MG63 (cell line): ENCODE measurements around the gene KRTAP10-10. TPM values are rescaled to one million over a fixed set of nuclear protein-coding genes. Genes with fewer than 3 reads are reported as not detected.
"Not testable (repeated sequence)": the region's sequence is repeated elsewhere in the genome, so short reads cannot be mapped to it uniquely, and the experiment has no call there.

Experiments
- DNase-seq: peaks from one replicate; pipeline ENCODE4 v3.0.0-alpha.2; 2020
- H3K27me3 ChIP-seq: fragments of 250-450 bp; sonication (Bioruptor Pico); 2 replicates; pipeline ENCODE4 v1.5.1; 2020; ENCODE audit warnings: mild to moderate bottlenecking, moderate library complexity
- H3K36me3 ChIP-seq: fragments of 250-450 bp; sonication (Bioruptor Pico); 2 replicates; pipeline ENCODE4 v1.5.1; 2020; ENCODE audit warnings: mild to moderate bottlenecking, moderate library complexity
- H3K4me3 ChIP-seq: fragments of 250-450 bp; sonication (Bioruptor Pico); 2 replicates; pipeline ENCODE4 v1.5.1; 2020; ENCODE audit warnings: mild to moderate bottlenecking, moderate library complexity
- H3K9me3 ChIP-seq: fragments of 250-450 bp; sonication (Bioruptor Pico); 2 replicates; pipeline ENCODE4 v1.5.1; 2020; ENCODE audit warnings: mild to moderate bottlenecking, moderate library complexity
- total RNA-seq: library from RNA; depleted of rRNA; stranded (reverse); fragments of >200 nt; shearing (Covaris generic); gene quantifications from 2 replicates; pipeline ENCODE4 v1.2.3, GENCODE V29; 2014; ENCODE audit warnings: low replicate concordance; rRNA removed

KRTAP10-10 gene, protein sequence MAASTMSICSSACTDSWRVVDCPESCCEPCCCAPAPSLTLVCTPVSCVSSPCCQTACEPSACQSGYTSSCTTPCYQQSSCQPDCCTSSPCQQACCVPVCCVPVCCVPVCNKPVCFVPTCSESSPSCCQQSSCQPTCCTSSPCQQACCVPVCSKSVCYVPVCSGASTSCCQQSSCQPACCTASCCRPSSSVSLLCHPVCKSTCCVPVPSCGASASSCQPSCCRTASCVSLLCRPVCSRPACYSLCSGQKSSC
- not detected in 2 replicates for total RNA-seq

DNA sequence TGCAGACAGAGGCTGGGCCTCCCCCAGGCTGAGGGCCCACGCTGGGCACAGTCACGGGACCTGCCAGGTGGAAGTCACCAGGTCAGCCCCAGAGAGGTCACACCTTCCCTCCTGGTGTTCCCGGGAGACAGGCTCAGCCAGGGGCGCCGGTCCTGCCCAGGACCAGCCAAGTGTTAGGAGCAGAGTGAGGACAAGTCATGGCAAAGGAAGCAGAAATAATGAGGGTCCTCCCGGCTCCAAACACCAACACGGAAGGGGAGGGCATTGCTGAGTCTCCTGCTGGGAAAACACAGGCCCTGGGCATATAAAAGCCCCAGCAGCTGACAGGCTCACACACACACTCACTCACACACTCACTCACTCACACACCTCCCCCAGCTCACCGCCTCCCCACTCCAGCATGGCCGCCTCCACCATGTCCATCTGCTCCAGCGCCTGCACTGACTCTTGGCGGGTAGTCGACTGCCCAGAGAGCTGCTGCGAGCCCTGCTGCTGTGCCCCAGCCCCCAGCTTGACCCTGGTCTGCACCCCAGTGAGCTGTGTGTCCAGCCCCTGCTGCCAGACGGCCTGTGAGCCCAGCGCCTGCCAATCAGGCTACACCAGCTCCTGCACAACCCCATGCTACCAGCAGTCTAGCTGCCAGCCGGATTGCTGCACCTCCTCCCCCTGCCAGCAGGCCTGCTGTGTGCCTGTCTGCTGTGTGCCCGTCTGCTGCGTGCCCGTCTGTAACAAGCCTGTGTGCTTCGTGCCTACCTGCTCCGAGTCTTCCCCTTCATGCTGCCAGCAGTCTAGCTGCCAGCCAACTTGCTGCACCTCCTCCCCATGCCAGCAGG, at the start of gene KRTAP10-10:
Gene KRTAP10-10 (plus strand): TSS at position 339 of the 833 bp plus-strand sequence. CDS start 62 bp downstream, at position 401.
- Histone ChIP-seq H3K4me3 (no peak within 1 kb of the TSS), H3K27me3 (no peaks in the 10 kb centered on the region; the same call in none of the 2 replicates), H3K9me3 (peaks cover 4% of the 10 kb centered on the region; the same call in 1 of the 2 replicates), H3K36me3 (no peaks in the 10 kb centered on the region)
- no peak for DNase-seq

GRCh38 chr21:44589094-44589493, 48.1 kb upstream of the KRTAP10-10 start:
- Histone ChIP-seq H3K27me3 (peaks cover 23% of the 10 kb centered on the region), H3K9me3 (no peaks in the 10 kb centered on the region; the same call in 1 of the 2 replicates), H3K4me3 (no peak overlapping the region), H3K36me3 (no peaks in the 10 kb centered on the region)
- DNase-seq: no peak

- H3K9me3 ChIP-seq: no peaks in the 10 kb centered on the region; the same call in 1 of the 2 replicates
- no peak for DNase-seq
- H3K27me3 ChIP-seq: peaks cover 17% of the 10 kb centered on the region
- H3K4me3 ChIP-seq: no peak overlapping the region
- no peaks in the 10 kb centered on the region for H3K36me3 ChIP-seq
These were observed 47.4 kb upstream of the KRTAP10-10 start for GRCh38 chr21:44589586-44590305.

- DNase-seq: no peak
- Histone ChIP-seq H3K4me3 (no peak overlapping the region), H3K27me3 (peaks cover 12% of the 10 kb centered on the region)
These were observed 46.8 kb upstream of the KRTAP10-10 start for GRCh38 chr21:44590311-44590721.

GRCh38 chr21:44590897-44591800, 46.0 kb upstream of the KRTAP10-10 start:
- H3K36me3 ChIP-seq, H3K4me3 ChIP-seq, H3K9me3 ChIP-seq, DNase-seq: not testable (repeated sequence)
- H3K27me3 ChIP-seq: peaks cover 11% of the 10 kb centered on the region; the same call in 1 of the 2 replicates

More at GRCh38 chr21:44590311-44590721, 46.8 kb upstream of the KRTAP10-10 start:
- Histone ChIP-seq H3K9me3 (no peaks in the 10 kb centered on the region; the same call in 1 of the 2 replicates), H3K36me3 (no peaks in the 10 kb centered on the region)

DNA sequence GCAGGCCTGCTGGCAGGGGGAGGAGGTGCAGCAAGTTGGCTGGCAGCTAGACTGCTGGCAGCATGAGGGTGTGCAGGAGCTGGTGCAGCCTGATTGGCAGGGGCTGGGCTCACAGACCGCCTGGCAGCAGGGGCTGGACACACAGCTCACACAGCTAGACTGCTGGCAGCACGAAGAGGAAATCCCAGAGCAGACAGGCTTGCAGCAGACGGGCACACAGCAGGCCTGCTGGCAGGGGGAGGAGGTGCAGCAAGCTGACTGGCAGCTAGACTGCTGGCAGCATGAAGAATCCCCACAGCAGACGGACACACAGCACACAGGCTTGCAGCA, 45.4 kb upstream of the KRTAP10-10 start:
- H3K9me3 ChIP-seq, H3K36me3 ChIP-seq, H3K4me3 ChIP-seq: not testable (repeated sequence)
- DNase-seq: peak; percentile 89
- peaks cover 11% of the 10 kb centered on the region; the same call in 1 of the 2 replicates for H3K27me3 ChIP-seq

GRCh38 chr21:44592446-44593311, 44.5 kb upstream of the KRTAP10-10 start, which contains the start of gene KRTAP10-6:
TSS of gene KRTAP10-6 (minus strand) at chr21:44592505. CDS start at chr21:44592484, 21 bp downstream.
- no peak within 1 kb of the TSS for H3K4me3 ChIP-seq
- H3K27me3 ChIP-seq: peaks cover 11% of the 10 kb centered on the region; the same call in 1 of the 2 replicates
- H3K36me3 ChIP-seq: no peaks in the 10 kb centered on the region
- no peak for DNase-seq
- no peaks in the 10 kb centered on the region for H3K9me3 ChIP-seq

DNA sequence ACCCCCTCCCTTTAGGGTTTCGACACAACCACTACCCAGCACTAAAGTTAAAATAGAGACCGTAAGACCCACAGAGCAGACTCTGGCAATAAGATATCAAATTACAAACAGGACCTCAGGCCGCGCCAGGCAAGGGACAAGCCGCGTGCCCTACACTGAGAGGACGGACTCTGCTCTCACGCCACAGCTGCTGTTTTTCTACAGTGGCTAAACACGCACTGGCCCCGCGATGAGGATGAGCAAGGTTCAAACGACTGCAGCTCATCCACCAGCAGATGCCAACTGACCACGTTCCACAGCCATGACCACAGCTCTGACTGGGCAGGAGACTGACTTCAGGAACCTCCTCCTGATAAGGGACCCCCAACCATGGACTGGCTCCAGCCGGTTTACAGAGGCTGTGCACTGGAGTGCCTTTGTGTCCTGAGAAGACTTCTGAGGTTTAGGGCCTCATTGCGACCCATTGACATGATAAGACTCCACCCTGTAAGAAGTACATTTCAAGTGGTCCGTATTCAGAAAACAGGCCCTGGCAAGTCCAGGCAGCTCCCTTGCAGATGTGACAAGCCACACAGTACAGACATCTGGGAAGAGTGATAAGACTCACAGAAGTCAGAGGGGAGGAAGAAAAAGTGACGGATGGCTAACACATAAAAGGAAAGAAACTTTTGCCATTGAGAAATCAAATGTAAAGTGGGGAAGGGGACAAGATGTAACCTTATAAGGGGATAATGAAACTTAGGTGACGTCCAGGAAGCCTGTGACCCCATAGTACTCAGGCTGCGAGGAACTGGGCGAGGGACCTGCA, 43.4 kb upstream of the KRTAP10-10 start:
- H3K9me3 ChIP-seq: no peaks in the 10 kb centered on the region
- no peak for DNase-seq

DNA sequence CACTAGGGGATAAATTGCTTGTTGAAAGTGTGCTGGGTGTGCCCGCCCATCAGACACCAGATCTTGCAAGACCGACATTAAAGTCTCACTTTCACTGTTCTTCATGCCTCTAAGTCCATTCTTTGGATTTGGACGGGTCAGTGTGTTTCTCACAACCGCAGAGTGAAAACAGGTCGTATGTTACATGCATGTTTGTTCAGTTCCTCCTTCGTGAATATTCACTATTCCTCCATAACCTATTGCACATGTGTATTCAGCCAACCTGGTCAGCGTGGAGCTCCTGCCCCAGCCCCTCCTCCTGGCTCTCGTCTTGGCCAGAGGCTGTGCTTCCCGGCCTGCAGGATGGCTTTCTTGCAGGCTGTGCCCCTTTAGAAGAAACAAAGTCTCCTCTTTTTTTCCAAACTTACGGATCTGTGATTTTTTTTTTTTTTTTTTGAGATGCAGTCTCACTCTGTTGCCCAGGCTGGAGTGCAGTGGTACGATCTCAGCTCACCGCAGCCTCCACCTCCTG, 42.7 kb upstream of the KRTAP10-10 start:
- Histone ChIP-seq H3K4me3 (no peak overlapping the region), H3K36me3 (no peaks in the 10 kb centered on the region), H3K27me3 (peaks cover 11% of the 10 kb centered on the region; the same call in 1 of the 2 replicates), H3K9me3 (no peaks in the 10 kb centered on the region)
- no peak for DNase-seq

More for the DNA sequence above, 43.4 kb upstream of the KRTAP10-10 start:
- Histone ChIP-seq H3K4me3 (no peak overlapping the region), H3K36me3 (no peaks in the 10 kb centered on the region), H3K27me3 (peaks cover 11% of the 10 kb centered on the region; the same call in 1 of the 2 replicates)

GRCh38 chr21:44595524-44595923, 41.6 kb upstream of the KRTAP10-10 start:
- no peaks in the 10 kb centered on the region for H3K9me3 ChIP-seq
- DNase-seq: no peak
- no peak overlapping the region for H3K4me3 ChIP-seq
- H3K36me3 ChIP-seq: no peaks in the 10 kb centered on the region
- peaks cover 11% of the 10 kb centered on the region; the same call in 1 of the 2 replicates for H3K27me3 ChIP-seq

DNA sequence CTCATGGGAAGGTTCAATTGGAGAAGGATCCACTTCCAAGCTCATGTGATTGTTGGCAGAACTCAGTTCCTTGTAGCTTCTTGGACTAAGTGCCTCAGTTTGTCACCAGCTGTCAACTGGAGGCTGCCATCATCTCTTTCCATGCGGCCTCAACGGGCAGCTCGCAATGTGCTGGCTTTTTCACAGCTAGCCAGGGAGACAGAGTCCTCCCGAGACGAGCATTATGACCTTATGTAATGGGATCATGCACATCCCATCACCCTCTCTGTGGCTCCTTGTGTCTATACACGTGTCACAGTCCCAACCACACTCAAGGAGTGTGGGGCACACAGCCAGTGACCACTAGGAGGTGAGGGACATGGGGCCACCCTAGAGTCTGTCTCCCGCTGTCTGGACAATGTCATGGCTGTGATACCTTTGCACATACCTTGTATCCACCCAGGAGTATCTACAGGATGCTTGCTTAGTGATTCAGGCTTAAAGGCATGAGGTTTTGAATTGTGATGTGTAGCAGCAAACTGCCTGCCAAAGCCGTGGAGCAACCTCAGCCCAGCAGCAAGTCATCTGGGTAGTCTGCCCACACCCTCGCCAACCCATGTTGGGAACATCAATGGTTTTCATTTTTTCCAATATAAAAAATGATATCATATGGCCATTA, 41.0 kb upstream of the KRTAP10-10 start:
- peak; percentile 61 for DNase-seq

DNA sequence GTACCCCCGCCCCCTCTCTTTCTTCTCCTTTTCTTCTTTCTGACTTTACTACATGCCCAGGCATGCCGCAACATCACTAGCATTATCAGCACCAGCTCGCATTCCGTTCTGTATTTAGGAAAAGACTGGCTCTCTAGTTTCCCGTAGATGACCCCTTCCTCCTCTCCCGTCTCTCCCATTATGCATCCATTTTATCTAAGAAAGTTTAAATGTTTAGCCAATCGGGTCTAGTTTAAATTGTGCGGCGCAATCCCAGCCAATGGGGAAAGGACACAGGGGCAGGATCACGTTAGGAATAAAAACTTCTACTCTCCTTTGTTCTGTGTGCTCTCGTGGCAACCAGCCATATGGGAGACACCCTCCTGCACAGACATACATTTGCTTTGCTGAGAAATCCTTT, 39.1 kb upstream of the KRTAP10-10 start:
- Histone ChIP-seq H3K36me3 (no peaks in the 10 kb centered on the region), H3K4me3 (no peak overlapping the region), H3K27me3 (peaks cover 11% of the 10 kb centered on the region; the same call in 1 of the 2 replicates), H3K9me3 (no peaks in the 10 kb centered on the region)
- DNase-seq: no peak

More for the DNA sequence above, 41.0 kb upstream of the KRTAP10-10 start:
- H3K4me3 ChIP-seq: no peak overlapping the region
- H3K27me3 ChIP-seq: peaks cover 11% of the 10 kb centered on the region; the same call in 1 of the 2 replicates
- no peaks in the 10 kb centered on the region for H3K36me3 ChIP-seq
- no peaks in the 10 kb centered on the region for H3K9me3 ChIP-seq

DNA sequence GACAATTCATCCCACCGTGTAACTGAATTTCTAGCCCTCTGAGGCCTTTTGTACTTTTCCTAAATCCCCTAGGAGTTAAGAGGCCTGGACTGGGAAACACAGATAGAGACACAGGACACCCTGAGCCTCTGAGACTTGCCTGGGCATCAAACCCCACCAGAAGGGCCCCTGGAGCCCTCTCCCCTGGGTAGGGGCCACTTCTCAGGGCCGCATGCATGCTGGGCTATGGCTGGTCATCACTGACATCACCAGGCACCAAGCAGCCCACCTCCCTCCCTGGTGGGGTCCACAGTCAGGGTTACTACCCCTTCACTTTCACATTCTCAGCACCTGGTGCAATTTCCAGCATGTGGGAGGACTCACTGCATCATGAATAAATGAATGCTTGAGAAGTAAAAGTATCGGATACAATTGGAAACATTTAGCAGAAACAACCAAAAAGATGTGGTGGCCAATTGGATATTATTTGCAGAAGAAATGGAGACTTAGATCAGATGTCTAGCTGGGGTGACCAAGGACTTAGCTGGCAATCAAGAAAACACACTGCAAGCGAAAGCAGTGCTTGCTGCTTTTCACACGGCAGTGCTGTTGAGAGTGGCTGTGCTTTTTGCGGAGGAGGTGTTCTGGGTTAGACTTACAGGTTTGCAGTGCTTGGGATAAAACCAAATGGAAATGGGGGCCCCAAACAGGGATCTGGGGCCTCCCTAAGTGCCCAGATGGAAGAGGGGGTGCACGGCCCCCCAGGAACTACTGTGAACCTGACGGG, 37.7 kb upstream of the KRTAP10-10 start:
- Histone ChIP-seq H3K4me3 (no peak overlapping the region), H3K36me3 (no peaks in the 10 kb centered on the region), H3K9me3 (no peaks in the 10 kb centered on the region; the same call in 1 of the 2 replicates), H3K27me3 (peaks cover 18% of the 10 kb centered on the region)
- no peak for DNase-seq
